OCI-LY1 (cell line): ENCODE measurements around the gene ZNF316.

Experiments
- EZH2 ChIP-seq: fragments of 200-600 bp; sonication (generic), shearing (Covaris generic); IDR thresholded peaks from 2 replicates; pipeline ENCODE4 v1.8.0; 2017; ENCODE audit warnings: borderline replicate concordance, mixed run types, mild to moderate bottlenecking, antibody characterized with exemption, low read length, moderate library complexity, mixed read lengths
- TF ChIP-seq, protein P1 (sequence below): fragments of 200-600 bp; sonication (generic), shearing (Covaris generic); IDR thresholded peaks from 2 replicates; pipeline ENCODE4 v1.5.1; 2017; ENCODE audit warnings: mild to moderate bottlenecking, antibody characterized with exemption, low read length, moderate library complexity, mixed read lengths

DNA sequence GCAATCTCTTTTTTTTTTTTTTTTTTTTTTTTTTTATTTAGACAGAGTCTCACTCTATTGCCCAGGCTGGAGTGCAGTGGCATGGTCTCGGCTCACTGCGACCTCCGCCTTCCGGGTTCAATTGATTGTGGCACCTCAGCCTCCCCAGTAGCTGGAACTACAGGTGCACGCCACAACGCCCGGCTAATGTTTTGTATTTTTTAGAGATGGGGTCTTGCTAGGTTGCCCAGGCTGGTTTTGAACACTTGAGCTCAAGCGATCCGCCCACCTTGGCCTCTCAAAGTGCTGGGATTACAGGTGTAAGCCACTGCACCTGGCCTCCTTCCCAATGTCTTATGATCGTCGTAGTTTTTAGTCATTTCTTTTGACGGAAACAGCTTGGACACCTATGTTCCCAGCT lies 28.3 kb upstream of the ZNF316 start:
- TF ChIP-seq EZH2: no peak
- TF ChIP-seq, protein P1, sequence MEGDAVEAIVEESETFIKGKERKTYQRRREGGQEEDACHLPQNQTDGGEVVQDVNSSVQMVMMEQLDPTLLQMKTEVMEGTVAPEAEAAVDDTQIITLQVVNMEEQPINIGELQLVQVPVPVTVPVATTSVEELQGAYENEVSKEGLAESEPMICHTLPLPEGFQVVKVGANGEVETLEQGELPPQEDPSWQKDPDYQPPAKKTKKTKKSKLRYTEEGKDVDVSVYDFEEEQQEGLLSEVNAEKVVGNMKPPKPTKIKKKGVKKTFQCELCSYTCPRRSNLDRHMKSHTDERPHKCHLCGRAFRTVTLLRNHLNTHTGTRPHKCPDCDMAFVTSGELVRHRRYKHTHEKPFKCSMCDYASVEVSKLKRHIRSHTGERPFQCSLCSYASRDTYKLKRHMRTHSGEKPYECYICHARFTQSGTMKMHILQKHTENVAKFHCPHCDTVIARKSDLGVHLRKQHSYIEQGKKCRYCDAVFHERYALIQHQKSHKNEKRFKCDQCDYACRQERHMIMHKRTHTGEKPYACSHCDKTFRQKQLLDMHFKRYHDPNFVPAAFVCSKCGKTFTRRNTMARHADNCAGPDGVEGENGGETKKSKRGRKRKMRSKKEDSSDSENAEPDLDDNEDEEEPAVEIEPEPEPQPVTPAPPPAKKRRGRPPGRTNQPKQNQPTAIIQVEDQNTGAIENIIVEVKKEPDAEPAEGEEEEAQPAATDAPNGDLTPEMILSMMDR: no peak
